ENCODE data around the gene PGM2L1.

PGM2L1 gene

GRCh38 chr11:74442636-74443035 lies 44.4 kb upstream of the PGM2L1 start:
- no peak for TF ChIP-seq ZBTB7A (IDR thresholded peaks at IDR 0.05; ENCODE audit: low read depth)
- TF ChIP-seq TCF12 (IDR thresholded peaks at IDR 0.05; ENCODE audit: low read depth) = no peak
- no peak for TF ChIP-seq TEAD4 (IDR thresholded peaks at IDR 0.05)
- no peak for TF ChIP-seq NFIC (IDR thresholded peaks at IDR 0.05)
- TF ChIP-seq TAF1 (IDR thresholded peaks at IDR 0.05; ENCODE audit: low read depth) = no peak
- TF ChIP-seq EGR1 (IDR thresholded peaks at IDR 0.05) = no peak
- TF ChIP-seq RAD21 (IDR thresholded peaks at IDR 0.05; ENCODE audit: low read depth) = no peak
- TF ChIP-seq YY1 (IDR thresholded peaks at IDR 0.05; ENCODE audit: low read depth) = no peak

- TF ChIP-seq EGR1 (IDR thresholded peaks at IDR 0.05) = no peak
- peak; percentile 65 for TF ChIP-seq NFIC (IDR thresholded peaks at IDR 0.05)
- no peak for TF ChIP-seq REST (IDR thresholded peaks at IDR 0.05; ENCODE audit: low read depth)
- TF ChIP-seq RAD21 (IDR thresholded peaks at IDR 0.05; ENCODE audit: low read depth) = no peak
- TF ChIP-seq USF1 (IDR thresholded peaks at IDR 0.05) = no peak
These were observed 40.4 kb upstream of the PGM2L1 start for GRCh38 chr11:74438681-74439080.

GRCh38 chr11:74437441-74438042 lies 39.3 kb upstream of the PGM2L1 start:
- TF ChIP-seq EP300 (IDR thresholded peaks at IDR 0.05; ENCODE audit: borderline replicate concordance) (peak; percentile 41; the same call in 1 of the 2 replicates), TAF1 (IDR thresholded peaks at IDR 0.05; ENCODE audit: low read depth) (no peak), FOXM1 (IDR thresholded peaks at IDR 0.05; ENCODE audit: borderline replicate concordance, low read depth) (peak; percentile 17; the same call in 1 of the 2 replicates), YY1 (IDR thresholded peaks at IDR 0.05; ENCODE audit: low read depth) (no peak), NFIC (IDR thresholded peaks at IDR 0.05) (peak; percentile 26; the same call in 1 of the 2 replicates)

- no peak for TF ChIP-seq CREB1 (IDR thresholded peaks at IDR 0.05; ENCODE audit: low read depth)
- TF ChIP-seq TAF1 (IDR thresholded peaks at IDR 0.05; ENCODE audit: low read depth) = no peak
- TF ChIP-seq EP300 (IDR thresholded peaks at IDR 0.05; ENCODE audit: borderline replicate concordance) = no peak
- no peak for TF ChIP-seq TCF12 (IDR thresholded peaks at IDR 0.05; ENCODE audit: low read depth)
- no peak for TF ChIP-seq YY1 (IDR thresholded peaks at IDR 0.05; ENCODE audit: low read depth)
- TF ChIP-seq EGR1 (IDR thresholded peaks at IDR 0.05) = no peak
These were observed 36.3 kb upstream of the PGM2L1 start for GRCh38 chr11:74434528-74434927.

- TF ChIP-seq FOXM1 (IDR thresholded peaks at IDR 0.05; ENCODE audit: borderline replicate concordance, low read depth) = no peak
These were observed 31.0 kb upstream of the PGM2L1 start for GRCh38 chr11:74429205-74429604.

- TF ChIP-seq ZBTB7A (IDR thresholded peaks at IDR 0.05; ENCODE audit: low read depth) (no peak), MAX (IDR thresholded peaks at IDR 0.05) (no peak), CEBPB (IDR thresholded peaks at IDR 0.05) (no peak), NFIC (IDR thresholded peaks at IDR 0.05) (no peak), FOXM1 (IDR thresholded peaks at IDR 0.05; ENCODE audit: borderline replicate concordance, low read depth) (no peak), TCF12 (IDR thresholded peaks at IDR 0.05; ENCODE audit: low read depth) (no peak), YY1 (IDR thresholded peaks at IDR 0.05; ENCODE audit: low read depth) (no peak), REST (IDR thresholded peaks at IDR 0.05; ENCODE audit: low read depth) (no peak), TEAD4 (IDR thresholded peaks at IDR 0.05) (no peak), EGR1 (IDR thresholded peaks at IDR 0.05) (no peak), CREB1 (IDR thresholded peaks at IDR 0.05; ENCODE audit: low read depth) (no peak), USF1 (IDR thresholded peaks at IDR 0.05) (no peak), TAF1 (IDR thresholded peaks at IDR 0.05; ENCODE audit: low read depth) (no peak), RAD21 (IDR thresholded peaks at IDR 0.05; ENCODE audit: low read depth) (no peak), EP300 (IDR thresholded peaks at IDR 0.05; ENCODE audit: borderline replicate concordance) (no peak)
These were observed 29.2 kb upstream of the PGM2L1 start for GRCh38 chr11:74427384-74427886.

- TF ChIP-seq NFIC (IDR thresholded peaks at IDR 0.05) (no peak), EGR1 (IDR thresholded peaks at IDR 0.05) (no peak), TAF1 (IDR thresholded peaks at IDR 0.05; ENCODE audit: low read depth) (no peak), CREB1 (IDR thresholded peaks at IDR 0.05; ENCODE audit: low read depth) (no peak), TEAD4 (IDR thresholded peaks at IDR 0.05) (no peak), ZBTB7A (IDR thresholded peaks at IDR 0.05; ENCODE audit: low read depth) (no peak), EP300 (IDR thresholded peaks at IDR 0.05; ENCODE audit: borderline replicate concordance) (no peak), CEBPB (IDR thresholded peaks at IDR 0.05) (no peak), REST (IDR thresholded peaks at IDR 0.05; ENCODE audit: low read depth) (no peak)
These were observed 26.9 kb upstream of the PGM2L1 start for GRCh38 chr11:74425100-74425499.
